Stomach (tissue), 4 donors: Measurements from ENCODE around the gene NME4.

Source experiments
- EP300 ChIP-seq: sonication (generic); formaldehyde crosslinking; IDR thresholded peaks from one replicate; pipeline ENCODE4 v1.6.1; 2017; ENCODE audit warnings: antibody characterized with exemption
- POLR2A ChIP-seq, 4 donors: fragments of 450-650 bp; IDR thresholded peaks; one replicate each; pipeline ENCODE4 v1.6.1; 2016; ENCODE audit warnings: antibody characterized with exemption in 4 of 4, control low read depth in 2 of 4, mild to moderate bottlenecking in 1 of 4, moderate library complexity in 1 of 4
- POLR2AphosphoS5 ChIP-seq, 3 donors: sonication (generic); formaldehyde crosslinking; IDR thresholded peaks; one replicate each; pipeline ENCODE4 v1.6.1; 2016; ENCODE audit warnings: antibody characterized with exemption in 3 of 3
- TF ChIP-seq, protein P1 (sequence below), 7 experiments: fragments of 450-650 bp in 4 of 7; fragments of 200-600 bp in 3 of 7; sonication (generic) in 3 of 7; IDR thresholded peaks; one replicate each; pipeline ENCODE4 v1.5.1; 2016 to 2019; ENCODE audit warnings: antibody characterized with exemption in 7 of 7, control low read depth in 2 of 7, mild to moderate bottlenecking in 1 of 7

DNA sequence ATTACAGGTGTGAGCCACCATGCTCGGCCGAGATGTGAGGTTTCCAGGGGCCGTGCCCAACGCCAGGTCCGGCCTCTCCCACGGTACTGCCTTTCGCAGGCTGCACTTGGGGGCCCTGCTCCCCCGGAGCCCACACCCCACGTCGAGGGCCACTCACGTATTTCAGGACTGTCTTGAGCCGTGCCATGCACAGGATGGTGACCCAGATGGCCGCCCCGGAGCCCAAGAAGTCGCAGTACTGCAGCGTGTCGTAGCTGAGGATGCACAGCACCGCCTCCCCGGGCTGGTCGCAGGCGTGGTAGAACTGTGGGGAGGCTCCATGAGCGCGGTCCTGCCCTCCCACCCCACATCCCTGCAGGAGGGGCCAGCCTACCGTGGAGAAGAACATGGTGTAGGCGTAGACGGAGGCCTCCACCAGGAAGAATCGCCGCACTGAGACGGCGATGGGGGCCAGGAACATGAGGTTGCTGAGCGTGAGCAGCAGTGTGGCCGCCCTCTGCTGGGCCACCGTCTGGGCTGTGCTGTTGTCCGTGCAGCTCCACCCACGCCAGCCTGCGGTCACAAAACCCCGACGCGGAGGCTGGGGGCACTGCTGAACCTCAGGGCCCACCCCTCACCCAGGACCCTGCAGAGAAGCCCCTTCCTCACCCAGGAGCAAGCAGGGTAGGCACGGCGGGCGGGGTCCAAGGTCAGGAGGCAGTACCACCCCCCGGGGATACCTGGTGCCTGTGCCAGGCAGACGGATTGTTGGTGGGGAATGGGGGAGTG lies 23.0 kb upstream of the NME4 start:
- TF ChIP-seq, protein P1, sequence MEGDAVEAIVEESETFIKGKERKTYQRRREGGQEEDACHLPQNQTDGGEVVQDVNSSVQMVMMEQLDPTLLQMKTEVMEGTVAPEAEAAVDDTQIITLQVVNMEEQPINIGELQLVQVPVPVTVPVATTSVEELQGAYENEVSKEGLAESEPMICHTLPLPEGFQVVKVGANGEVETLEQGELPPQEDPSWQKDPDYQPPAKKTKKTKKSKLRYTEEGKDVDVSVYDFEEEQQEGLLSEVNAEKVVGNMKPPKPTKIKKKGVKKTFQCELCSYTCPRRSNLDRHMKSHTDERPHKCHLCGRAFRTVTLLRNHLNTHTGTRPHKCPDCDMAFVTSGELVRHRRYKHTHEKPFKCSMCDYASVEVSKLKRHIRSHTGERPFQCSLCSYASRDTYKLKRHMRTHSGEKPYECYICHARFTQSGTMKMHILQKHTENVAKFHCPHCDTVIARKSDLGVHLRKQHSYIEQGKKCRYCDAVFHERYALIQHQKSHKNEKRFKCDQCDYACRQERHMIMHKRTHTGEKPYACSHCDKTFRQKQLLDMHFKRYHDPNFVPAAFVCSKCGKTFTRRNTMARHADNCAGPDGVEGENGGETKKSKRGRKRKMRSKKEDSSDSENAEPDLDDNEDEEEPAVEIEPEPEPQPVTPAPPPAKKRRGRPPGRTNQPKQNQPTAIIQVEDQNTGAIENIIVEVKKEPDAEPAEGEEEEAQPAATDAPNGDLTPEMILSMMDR (IDR thresholded peaks at IDR 0.05) = no peak
- TF ChIP-seq POLR2A (IDR thresholded peaks at IDR 0.05) (no peak), POLR2AphosphoS5 (IDR thresholded peaks at IDR 0.05) (no peak), EP300 (no peak)
